Suprapubic skin (tissue), 4 donors: ENCODE data around the gene SEC14L1.

Experiments used
- EP300 ChIP-seq: sonication (generic); formaldehyde crosslinking; IDR thresholded peaks from one replicate; pipeline ENCODE4 v1.6.1; 2017; ENCODE audit warnings: antibody characterized with exemption
- POLR2A ChIP-seq, 2 donors: fragments of 450-650 bp; IDR thresholded peaks; one replicate each; pipeline ENCODE4 v1.6.1; 2017; ENCODE audit warnings: antibody characterized with exemption in 2 of 2, mild to moderate bottlenecking in 2 of 2, moderate library complexity in 2 of 2
- POLR2AphosphoS5 ChIP-seq, 3 donors: sonication (generic); formaldehyde crosslinking; IDR thresholded peaks; one replicate each; pipeline ENCODE4 v1.6.1; 2017; ENCODE audit warnings: antibody characterized with exemption in 3 of 3
- TF ChIP-seq, protein P1 (sequence below), 2 donors: fragments of 200-600 bp in 1 of 2; fragments of 450-650 bp in 1 of 2; sonication (generic) in 1 of 2; IDR thresholded peaks; one replicate each; pipeline ENCODE4 v1.5.1; 2016 to 2019; ENCODE audit warnings: antibody characterized with exemption in 2 of 2, mild to moderate bottlenecking in 1 of 2, moderate library complexity in 1 of 2

DNA sequence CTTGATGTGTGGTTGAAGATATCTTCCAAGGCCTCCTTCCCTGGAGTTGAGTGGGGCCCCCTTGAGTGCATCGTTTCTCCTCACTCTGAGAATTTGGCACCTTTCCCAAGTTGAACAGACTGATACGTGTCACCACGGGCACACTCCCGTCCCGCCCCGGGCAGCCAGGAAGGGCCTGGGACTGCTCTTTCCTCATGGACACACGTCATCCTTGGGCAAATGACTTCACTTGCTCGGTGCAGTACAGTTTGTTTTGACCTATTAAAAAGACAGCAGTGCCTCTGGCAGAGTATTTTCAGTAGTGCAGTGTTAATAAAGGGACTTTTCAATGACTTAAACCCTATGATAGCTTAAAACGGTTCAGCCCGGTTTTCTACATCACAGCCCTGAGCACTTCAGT is 59.9 kb downstream of the SEC14L1 start:
- TF ChIP-seq, protein P1, sequence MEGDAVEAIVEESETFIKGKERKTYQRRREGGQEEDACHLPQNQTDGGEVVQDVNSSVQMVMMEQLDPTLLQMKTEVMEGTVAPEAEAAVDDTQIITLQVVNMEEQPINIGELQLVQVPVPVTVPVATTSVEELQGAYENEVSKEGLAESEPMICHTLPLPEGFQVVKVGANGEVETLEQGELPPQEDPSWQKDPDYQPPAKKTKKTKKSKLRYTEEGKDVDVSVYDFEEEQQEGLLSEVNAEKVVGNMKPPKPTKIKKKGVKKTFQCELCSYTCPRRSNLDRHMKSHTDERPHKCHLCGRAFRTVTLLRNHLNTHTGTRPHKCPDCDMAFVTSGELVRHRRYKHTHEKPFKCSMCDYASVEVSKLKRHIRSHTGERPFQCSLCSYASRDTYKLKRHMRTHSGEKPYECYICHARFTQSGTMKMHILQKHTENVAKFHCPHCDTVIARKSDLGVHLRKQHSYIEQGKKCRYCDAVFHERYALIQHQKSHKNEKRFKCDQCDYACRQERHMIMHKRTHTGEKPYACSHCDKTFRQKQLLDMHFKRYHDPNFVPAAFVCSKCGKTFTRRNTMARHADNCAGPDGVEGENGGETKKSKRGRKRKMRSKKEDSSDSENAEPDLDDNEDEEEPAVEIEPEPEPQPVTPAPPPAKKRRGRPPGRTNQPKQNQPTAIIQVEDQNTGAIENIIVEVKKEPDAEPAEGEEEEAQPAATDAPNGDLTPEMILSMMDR (IDR thresholded peaks at IDR 0.05), result no peak
- TF ChIP-seq POLR2A (IDR thresholded peaks at IDR 0.05), result no peak
- TF ChIP-seq POLR2AphosphoS5 (IDR thresholded peaks at IDR 0.05), result no peak
- no peak for TF ChIP-seq EP300
